HepG2 (cell line): ENCODE data around the gene L3MBTL4. TPM values are rescaled to one million over a fixed set of nuclear protein-coding genes. Genes with fewer than 3 reads are reported as not detected.

ENCODE experiments used
- BCL6 ChIP-seq: IDR thresholded peaks from 2 replicates; pipeline ENCODE4 v1.6.1; 2016; ENCODE audit warnings: missing genetic modification reagents, missing compliant biosample characterization
- HDAC1 ChIP-seq: sonication (generic); formaldehyde crosslinking; IDR thresholded peaks from 2 replicates; pipeline ENCODE4 v1.5.1; 2020; ENCODE audit warnings: mild to moderate bottlenecking, missing genetic modification reagents
- HDAC2 ChIP-seq: sonication (generic); formaldehyde crosslinking; IDR thresholded peaks from 2 replicates; pipeline ENCODE4 v1.4.0; 2020; ENCODE audit warnings: missing genetic modification reagents
- MIER2 ChIP-seq: IDR thresholded peaks from 2 replicates; pipeline ENCODE4 v1.6.1; 2016; ENCODE audit warnings: missing biosample characterization, missing genetic modification reagents
- RXRB ChIP-seq: IDR thresholded peaks from 2 replicates; pipeline ENCODE4 v1.6.1; 2016; ENCODE audit warnings: borderline replicate concordance, missing genetic modification reagents, missing compliant biosample characterization
- SOX13 ChIP-seq, 3 experiments: fragments of 450-650 bp in 1 of 3; sonication (generic) in 1 of 3; formaldehyde crosslinking in 1 of 3; IDR thresholded peaks in 2 of 3; conservative IDR thresholded peaks in 1 of 3; 2 replicates each; pipeline versions ENCODE4 v1.5.0 to v1.6.1; 2016 to 2020; ENCODE audit warnings: antibody characterized with exemption in 1 of 3, mild to moderate bottlenecking in 1 of 3, missing compliant biosample characterization in 1 of 3, missing genetic modification reagents in 1 of 3, moderate library complexity in 1 of 3
- SPEN ChIP-seq: sonication (generic); formaldehyde crosslinking; IDR thresholded peaks from 2 replicates; pipeline ENCODE4 v1.5.1; 2020; ENCODE audit warnings: low read depth, mild to moderate bottlenecking, missing genetic modification reagents
- TBX2 ChIP-seq: sonication (generic); formaldehyde crosslinking; IDR thresholded peaks from 2 replicates; pipeline ENCODE4 v1.5.0; 2020; ENCODE audit warnings: missing genetic modification reagents, mild to moderate bottlenecking, borderline replicate concordance
- TCF12 ChIP-seq, 2 experiments: fragments of 450-650 bp in 1 of 2; sonication (generic) in 1 of 2; formaldehyde crosslinking in 1 of 2; IDR thresholded peaks; 2 replicates each; pipeline versions ENCODE4 v1.6.1 to v1.8.0; 2017 to 2022; ENCODE audit warnings: antibody characterized with exemption in 1 of 2, mild to moderate bottlenecking in 1 of 2, missing genetic modification reagents in 1 of 2, moderate library complexity in 1 of 2
- ZKSCAN8 ChIP-seq: IDR thresholded peaks from 2 replicates; pipeline ENCODE4 v1.6.1; 2016; ENCODE audit warnings: borderline replicate concordance, missing genetic modification reagents, missing compliant biosample characterization
- ZNF333 ChIP-seq: sonication (generic); formaldehyde crosslinking; IDR thresholded peaks from 2 replicates; pipeline ENCODE4 v1.4.0; 2020; ENCODE audit warnings: mild to moderate bottlenecking, missing genetic modification reagents, borderline replicate concordance
- ZNF33A ChIP-seq: sonication (generic); formaldehyde crosslinking; IDR thresholded peaks from 2 replicates; pipeline ENCODE4 v1.5.1; 2020; ENCODE audit warnings: missing genetic modification reagents, mild to moderate bottlenecking, moderate library complexity, borderline replicate concordance
- ZNF598 ChIP-seq: sonication (generic); formaldehyde crosslinking; IDR thresholded peaks from 2 replicates; pipeline ENCODE4 v1.5.1; 2020; ENCODE audit warnings: mild to moderate bottlenecking, missing genetic modification reagents, borderline replicate concordance
- ZNF772 ChIP-seq: sonication (generic); formaldehyde crosslinking; IDR thresholded peaks from 2 replicates; pipeline ENCODE4 v1.5.0; 2020; ENCODE audit warnings: mild to moderate bottlenecking, missing genetic modification reagents
- polyA plus RNA-seq, 8 experiments: library from polyadenylated mRNA; depleted of rRNA in 3 of 8; stranded (reverse) in 7 of 8; unstranded in 1 of 8; fragments of >200 nt; fragmentation: Illumina TruSeq in 4 of 8; extraction: Trizol in 4 of 8; gene quantifications; 2 replicates each; pipeline versions ENCODE4 v1.2.1 to v1.2.3, GENCODE V29; 2011 to 2016; ENCODE audit warnings: low read depth in 4 of 8, missing spikeins in 1 of 8, mixed read lengths in 1 of 8; ENCODE audit not compliant: insufficient read depth in 1 of 8
- total RNA-seq, 5 experiments: library from RNA; depleted of rRNA; stranded (reverse); fragments of >200 nt; fragmentation: Illumina TruSeq; extraction: Trizol; gene quantifications; 2 replicates each; pipeline ENCODE4 v1.2.3, GENCODE V29; 2016; ENCODE audit warnings: low read depth in 1 of 5
- TF ChIP-seq, protein P1 (sequence below): sonication (generic); formaldehyde crosslinking; IDR thresholded peaks from 2 replicates; pipeline ENCODE4 v1.8.0; 2022; ENCODE audit warnings: mild to moderate bottlenecking, missing genetic modification reagents, borderline replicate concordance
- TF ChIP-seq, protein P2 (sequence below): sonication (generic); formaldehyde crosslinking; IDR thresholded peaks from 2 replicates; pipeline ENCODE4 v1.5.1; 2020; ENCODE audit warnings: mild to moderate bottlenecking, missing genetic modification reagents, borderline replicate concordance
- TF ChIP-seq, protein P3 (sequence below): sonication (generic); formaldehyde crosslinking; IDR thresholded peaks from 2 replicates; pipeline ENCODE4 v1.4.0; 2020; ENCODE audit warnings: missing genetic modification reagents, low read depth, mild to moderate bottlenecking, borderline replicate concordance
- TF ChIP-seq, protein P4 (sequence below): IDR thresholded peaks from 2 replicates; pipeline ENCODE4 v1.6.1; 2012; ENCODE audit warnings: inconsistent platforms
- TF ChIP-seq, protein P5 (sequence below): sonication (generic); formaldehyde crosslinking; IDR thresholded peaks from 2 replicates; pipeline ENCODE4 v1.4.0; 2020; ENCODE audit warnings: missing genetic modification reagents

L3MBTL4 gene
- total and polyA plus RNA-seq, 2 of the 13 experiments (the other 11 are each of a cell fraction or from before 2014, with no cell fraction given) = 10.8 to 13.3 TPM

DNA sequence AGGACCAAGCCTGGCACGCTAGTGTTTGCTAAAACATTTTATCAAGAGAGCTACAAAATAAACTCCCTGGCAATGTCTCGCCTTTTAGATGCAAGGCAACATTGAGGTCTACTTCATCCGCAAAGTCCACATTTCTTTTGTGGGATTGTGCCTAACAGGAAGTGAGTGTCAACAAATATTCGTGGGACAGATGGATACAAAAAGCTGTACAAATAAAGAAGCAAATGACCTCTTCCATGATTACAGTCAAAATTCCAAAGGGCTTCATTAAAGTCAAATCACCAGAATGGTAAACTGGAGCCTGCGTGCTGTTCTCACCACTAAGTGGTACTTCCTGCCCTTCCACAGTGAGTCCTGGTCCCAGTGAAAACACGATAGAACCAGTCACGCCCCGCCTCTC lies 40.4 kb downstream of the L3MBTL4 start (continued):
- TF ChIP-seq, protein P1, sequence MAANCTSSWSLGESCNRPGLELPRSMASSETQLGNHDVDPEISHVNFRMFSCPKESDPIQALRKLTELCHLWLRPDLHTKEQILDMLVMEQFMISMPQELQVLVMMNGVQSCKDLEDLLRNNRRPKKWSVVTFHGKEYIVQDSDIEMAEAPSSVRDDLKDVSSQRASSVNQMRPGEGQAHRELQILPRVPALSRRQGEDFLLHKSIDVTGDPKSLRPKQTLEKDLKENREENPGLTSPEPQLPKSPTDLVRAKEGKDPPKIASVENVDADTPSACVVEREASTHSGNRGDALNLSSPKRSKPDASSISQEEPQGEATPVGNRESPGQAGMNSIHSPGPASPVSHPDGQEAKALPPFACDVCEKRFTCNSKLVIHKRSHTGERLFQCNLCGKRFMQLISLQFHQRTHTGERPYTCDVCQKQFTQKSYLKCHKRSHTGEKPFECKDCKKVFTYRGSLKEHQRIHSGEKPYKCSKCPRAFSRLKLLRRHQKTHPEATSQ = no peak
- TF ChIP-seq ZNF772 (CRISPR knock-in tag) (peak; percentile 42; the same call in 1 of the 2 replicates), RXRB (CRISPR knock-in tag) (peak; percentile 84; the same call in 1 of the 2 replicates), HDAC2 (peak; percentile 76), SPEN (CRISPR knock-in tag) (peak; percentile 32; the same call in 1 of the 2 replicates), ZKSCAN8 (no peak), BCL6 (CRISPR knock-in tag) (peak; percentile 64; the same call in 1 of the 2 replicates), TBX2 (CRISPR knock-in tag) (peak; percentile 79), ZNF333 (no peak), ZNF598 (CRISPR knock-in tag) (no peak), ZNF33A (CRISPR knock-in tag) (no peak), TCF12 (IDR thresholded peaks at IDR 0.05) (no peak), TCF12 (CRISPR knock-in tag; IDR thresholded peaks at IDR 0.05) (no peak), HDAC1 (CRISPR knock-in tag) (peak; percentile 47), MIER2 (no peak), SOX13 (IDR thresholded peaks at IDR 0.05) (no peak), SOX13 (CRISPR knock-in tag; conservative IDR thresholded peaks at IDR 0.05 in 1 of 2, IDR thresholded peaks at IDR 0.05 in 1 of 2) (peak in 1 of 2 experiments; percentile 72; a peak in 2 of 4 replicates)
- TF ChIP-seq, protein P2, sequence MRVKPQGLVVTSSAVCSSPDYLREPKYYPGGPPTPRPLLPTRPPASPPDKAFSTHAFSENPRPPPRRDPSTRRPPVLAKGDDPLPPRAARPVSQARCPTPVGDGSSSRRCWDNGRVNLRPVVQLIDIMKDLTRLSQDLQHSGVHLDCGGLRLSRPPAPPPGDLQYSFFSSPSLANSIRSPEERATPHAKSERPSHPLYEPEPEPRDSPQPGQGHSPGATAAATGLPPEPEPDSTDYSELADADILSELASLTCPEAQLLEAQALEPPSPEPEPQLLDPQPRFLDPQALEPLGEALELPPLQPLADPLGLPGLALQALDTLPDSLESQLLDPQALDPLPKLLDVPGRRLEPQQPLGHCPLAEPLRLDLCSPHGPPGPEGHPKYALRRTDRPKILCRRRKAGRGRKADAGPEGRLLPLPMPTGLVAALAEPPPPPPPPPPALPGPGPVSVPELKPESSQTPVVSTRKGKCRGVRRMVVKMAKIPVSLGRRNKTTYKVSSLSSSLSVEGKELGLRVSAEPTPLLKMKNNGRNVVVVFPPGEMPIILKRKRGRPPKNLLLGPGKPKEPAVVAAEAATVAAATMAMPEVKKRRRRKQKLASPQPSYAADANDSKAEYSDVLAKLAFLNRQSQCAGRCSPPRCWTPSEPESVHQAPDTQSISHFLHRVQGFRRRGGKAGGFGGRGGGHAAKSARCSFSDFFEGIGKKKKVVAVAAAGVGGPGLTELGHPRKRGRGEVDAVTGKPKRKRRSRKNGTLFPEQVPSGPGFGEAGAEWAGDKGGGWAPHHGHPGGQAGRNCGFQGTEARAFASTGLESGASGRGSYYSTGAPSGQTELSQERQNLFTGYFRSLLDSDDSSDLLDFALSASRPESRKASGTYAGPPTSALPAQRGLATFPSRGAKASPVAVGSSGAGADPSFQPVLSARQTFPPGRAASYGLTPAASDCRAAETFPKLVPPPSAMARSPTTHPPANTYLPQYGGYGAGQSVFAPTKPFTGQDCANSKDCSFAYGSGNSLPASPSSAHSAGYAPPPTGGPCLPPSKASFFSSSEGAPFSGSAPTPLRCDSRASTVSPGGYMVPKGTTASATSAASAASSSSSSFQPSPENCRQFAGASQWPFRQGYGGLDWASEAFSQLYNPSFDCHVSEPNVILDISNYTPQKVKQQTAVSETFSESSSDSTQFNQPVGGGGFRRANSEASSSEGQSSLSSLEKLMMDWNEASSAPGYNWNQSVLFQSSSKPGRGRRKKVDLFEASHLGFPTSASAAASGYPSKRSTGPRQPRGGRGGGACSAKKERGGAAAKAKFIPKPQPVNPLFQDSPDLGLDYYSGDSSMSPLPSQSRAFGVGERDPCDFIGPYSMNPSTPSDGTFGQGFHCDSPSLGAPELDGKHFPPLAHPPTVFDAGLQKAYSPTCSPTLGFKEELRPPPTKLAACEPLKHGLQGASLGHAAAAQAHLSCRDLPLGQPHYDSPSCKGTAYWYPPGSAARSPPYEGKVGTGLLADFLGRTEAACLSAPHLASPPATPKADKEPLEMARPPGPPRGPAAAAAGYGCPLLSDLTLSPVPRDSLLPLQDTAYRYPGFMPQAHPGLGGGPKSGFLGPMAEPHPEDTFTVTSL (CRISPR knock-in tag) = peak; percentile 68; the same call in 1 of the 2 replicates
- TF ChIP-seq, protein P3, sequence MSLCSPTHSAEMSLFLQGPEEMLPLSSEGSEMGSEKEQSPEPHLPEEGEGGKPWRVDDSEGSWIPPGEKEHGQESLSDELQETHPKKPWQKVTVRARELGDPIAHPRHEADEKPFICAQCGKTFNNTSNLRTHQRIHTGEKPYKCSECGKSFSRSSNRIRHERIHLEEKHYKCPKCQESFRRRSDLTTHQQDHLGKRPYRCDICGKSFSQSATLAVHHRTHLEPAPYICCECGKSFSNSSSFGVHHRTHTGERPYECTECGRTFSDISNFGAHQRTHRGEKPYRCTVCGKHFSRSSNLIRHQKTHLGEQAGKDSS (CRISPR knock-in tag) = 0 out of 2 replicates have a peak, but pooled peaks have one; percentile 21
- TF ChIP-seq, protein P4, sequence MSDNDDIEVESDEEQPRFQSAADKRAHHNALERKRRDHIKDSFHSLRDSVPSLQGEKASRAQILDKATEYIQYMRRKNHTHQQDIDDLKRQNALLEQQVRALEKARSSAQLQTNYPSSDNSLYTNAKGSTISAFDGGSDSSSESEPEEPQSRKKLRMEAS = 0 out of 2 replicates have a peak, but pooled peaks have one; percentile 18
- TF ChIP-seq, protein P5, sequence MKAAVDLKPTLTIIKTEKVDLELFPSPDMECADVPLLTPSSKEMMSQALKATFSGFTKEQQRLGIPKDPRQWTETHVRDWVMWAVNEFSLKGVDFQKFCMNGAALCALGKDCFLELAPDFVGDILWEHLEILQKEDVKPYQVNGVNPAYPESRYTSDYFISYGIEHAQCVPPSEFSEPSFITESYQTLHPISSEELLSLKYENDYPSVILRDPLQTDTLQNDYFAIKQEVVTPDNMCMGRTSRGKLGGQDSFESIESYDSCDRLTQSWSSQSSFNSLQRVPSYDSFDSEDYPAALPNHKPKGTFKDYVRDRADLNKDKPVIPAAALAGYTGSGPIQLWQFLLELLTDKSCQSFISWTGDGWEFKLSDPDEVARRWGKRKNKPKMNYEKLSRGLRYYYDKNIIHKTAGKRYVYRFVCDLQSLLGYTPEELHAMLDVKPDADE (CRISPR knock-in tag) = no peak
